ENCODE data around the gene PER1. TPM values are rescaled to one million over a fixed set of nuclear protein-coding genes. Genes with fewer than 3 reads are reported as not detected.
A peak's percentile ranks its signal among the peaks of the same experiment; 100 is the strongest.

The PER1 gene
- total RNA-seq, 1 experiment from 2014 or later = 10.6 TPM

GRCh38 chr17:8118769-8119580, 33.2 kb downstream of the PER1 start:
- Histone ChIP-seq H3K4me1 (no peaks in the 10 kb centered on the region; the same call in 1 of the 2 replicates), H3K9me3 (no peaks in the 10 kb centered on the region), H3K27me3 (replicated peaks; ENCODE audit: control insufficient read depth, insufficient read depth, low read length) (no peaks in the 10 kb centered on the region; the same call in 1 of the 2 replicates), H3K4me3 (ENCODE audit: low read depth, low read length) (peak overlapping the region; percentile 63), H3K36me3 (ENCODE audit: control insufficient read depth, insufficient read depth, low read length) (no peaks in the 10 kb centered on the region)
- Mint-ChIP-seq H3K9me3 (ENCODE audit: unreplicated experiment) (no peaks in the 10 kb centered on the region), H3K27me3 (ENCODE audit: insufficient read depth, unreplicated experiment) (peaks cover 6% of the 10 kb centered on the region), H3K4me3 (ENCODE audit: unreplicated experiment) (peak overlapping the region; percentile 87), H3K4me1 (ENCODE audit: low read depth, unreplicated experiment) (peaks cover 17% of the 10 kb centered on the region), H3K27ac (ENCODE audit: unreplicated experiment) (peak overlapping the region; percentile 92), H3K36me3 (ENCODE audit: insufficient read depth, unreplicated experiment) (peaks cover 38% of the 10 kb centered on the region)
- TF ChIP-seq CTCF (IDR thresholded peaks at IDR 0.05; ENCODE audit: insufficient read depth in 1 of 2, low read depth in 1 of 2, low read length in 1 of 2, severe bottlenecking in 1 of 2, unreplicated experiment in 1 of 2) = peak; percentile 57 to 68
- no TSS peak for BruUV-seq (replicated peaks)
- peak; percentile 83 to 84 for DNase-seq
- intact Hi-C loops (cut with micrococcal nuclease; ENCODE audit: unreplicated experiment) = loop anchor here (2.0 to 5.0 kb wide), 3 partner anchors 37 to 68 kb away; no protein-coding TSS in a partner anchor
- ChIA-PET CTCF (interaction anchor here (0.6 to 1.9 kb wide), 4 partner anchors 38 to 59 kb away, joined by 3 to 12 read pairs (median 4); no protein-coding TSS in a partner anchor), POLR2A (interaction anchor here (1.2 to 1.7 kb wide), 2 partner anchors 54 to 62 kb away, joined by 3 to 8 read pairs; no protein-coding TSS in a partner anchor)

GRCh38 chr17:8117980-8118768, 34.0 kb downstream of the PER1 start, which contains the start of gene ALOXE3:
TSS of gene ALOXE3 (minus strand) at chr17:8118514. CDS start at chr17:8117990, 524 bp downstream.
- H3K36me3 Mint-ChIP-seq (ENCODE audit: insufficient read depth, unreplicated experiment) = peaks cover 38% of the 10 kb centered on the region

More at GRCh38 chr17:8117980-8118768, 34.0 kb downstream of the PER1 start, which contains the start of gene ALOXE3:
- intact Hi-C loops (cut with micrococcal nuclease; ENCODE audit: unreplicated experiment) = loop anchor here (2.0 to 5.0 kb wide), 3 partner anchors 36 to 69 kb away; no protein-coding TSS in a partner anchor
- peaks cover 17% of the 10 kb centered on the region for H3K4me1 Mint-ChIP-seq (ENCODE audit: low read depth, unreplicated experiment)
- ChIA-PET CTCF (interaction anchor here (0.6 to 1.9 kb wide), 3 partner anchors 25 to 58 kb away, joined by 4 to 12 read pairs (median 4); no protein-coding TSS in a partner anchor), POLR2A (no interaction called here)
- Histone ChIP-seq H3K36me3 (ENCODE audit: control insufficient read depth, insufficient read depth, low read length) (no peaks in the 10 kb centered on the region), H3K4me1 (no peaks in the 10 kb centered on the region; the same call in 1 of the 2 replicates), H3K27me3 (replicated peaks; ENCODE audit: control insufficient read depth, insufficient read depth, low read length) (no peaks in the 10 kb centered on the region; the same call in 1 of the 2 replicates), H3K4me3 (ENCODE audit: low read depth, low read length) (peak within 1 kb of the TSS; percentile 63), H3K9me3 (no peaks in the 10 kb centered on the region)
- TF ChIP-seq CTCF (IDR thresholded peaks at IDR 0.05; ENCODE audit: insufficient read depth in 1 of 2, low read depth in 1 of 2, low read length in 1 of 2, severe bottlenecking in 1 of 2, unreplicated experiment in 1 of 2) = no peak
- H3K9me3 Mint-ChIP-seq (ENCODE audit: unreplicated experiment) = no peaks in the 10 kb centered on the region
- H3K27me3 Mint-ChIP-seq (ENCODE audit: insufficient read depth, unreplicated experiment) = peaks cover 6% of the 10 kb centered on the region
- no TSS peak for BruUV-seq (replicated peaks)
- H3K4me3 Mint-ChIP-seq (ENCODE audit: unreplicated experiment) = peak within 1 kb of the TSS; percentile 87
- peak within 1 kb of the TSS; percentile 92 for H3K27ac Mint-ChIP-seq (ENCODE audit: unreplicated experiment)
- DNase-seq = peak; percentile 34 to 52
